Activated T-helper 1 cell treated with anti-CD3 and anti-CD28 coated beads, Interleukin-12 subunit alpha, Interleukin-12 subunit beta, Interleukin-2, Interleukin-4 antibody, amounts not matched to agents 30 ng/mL and 10 ng/mL and 1 ng/mL, durations not matched to agents 14 hours and 24 hours and 36 hours (primary cell): Measurements from ENCODE around the gene ZDHHC12. TPM values are rescaled to one million over a fixed set of nuclear protein-coding genes. Genes with fewer than 3 reads are reported as not detected.

Source experiments
- DNase-seq: peaks from one replicate; pipeline ENCODE4 v3.0.0; 2021; ENCODE audit warnings: low spot score
- H3K27ac Mint-ChIP-seq: one replicate; pipeline ENCODE4 v1.8.0; 2021; ENCODE audit warnings: mild to moderate bottlenecking, mixed read lengths
- H3K27me3 Mint-ChIP-seq: one replicate; pipeline ENCODE4 v1.8.0; 2022; ENCODE audit warnings: mild to moderate bottlenecking, moderate library complexity, mixed read lengths; ENCODE audit not compliant: insufficient read depth
- H3K36me3 Mint-ChIP-seq: one replicate; pipeline ENCODE4 v1.8.0; 2021; ENCODE audit warnings: low read depth, mixed read lengths
- H3K4me1 Mint-ChIP-seq: one replicate; pipeline ENCODE4 v1.8.0; 2021; ENCODE audit warnings: low read depth, mixed read lengths
- H3K4me3 Mint-ChIP-seq: one replicate; pipeline ENCODE4 v1.8.0; 2021; ENCODE audit warnings: mild to moderate bottlenecking, moderate library complexity, mixed read lengths
- H3K9me3 Mint-ChIP-seq: one replicate; pipeline ENCODE4 v1.8.0; 2021; ENCODE audit warnings: mixed read lengths
- intact Hi-C: fragments of 100-400 bp; cut with micrococcal nuclease; formaldehyde crosslinking; loops from one replicate; pipeline ENCODE4 v1.15.1; 2024
- total RNA-seq: library from RNA; stranded (reverse); gene quantifications from 2 replicates; pipeline ENCODE4 v1.2.3, GENCODE V29; 2022

ZDHHC12 gene
- total RNA-seq, 1 donor from 2014 or later = 51.7 TPM

- Mint-ChIP-seq H3K27me3 (no peaks in the 10 kb centered on the region), H3K9me3 (no peaks in the 10 kb centered on the region), H3K36me3 (peaks cover 16% of the 10 kb centered on the region), H3K4me3 (peak overlapping the region; percentile 96), H3K4me1 (peaks cover 48% of the 10 kb centered on the region), H3K27ac (peak overlapping the region; percentile 96)
- peak; percentile 46 for DNase-seq
- intact Hi-C loops = loop anchor here (1.0 to 5.0 kb wide), 5 partner anchors 16 to 396 kb away; partner anchors contain the start of genes DOLK, DOLPP1, NUP188 and ODF2
These were observed 38.1 kb downstream of the ZDHHC12 start for GRCh38 chr9:128685636-128686489.

GRCh38 chr9:128684325-128685199, 39.4 kb downstream of the ZDHHC12 start:
- intact Hi-C loops = loop anchor here (1.0 to 5.0 kb wide), 4 partner anchors 28 to 398 kb away; partner anchors contain the start of genes DOLPP1, DYNC2I2, ODF2 and SPTAN1
- Mint-ChIP-seq H3K27me3 (no peaks in the 10 kb centered on the region), H3K9me3 (no peaks in the 10 kb centered on the region), H3K4me3 (peak overlapping the region; percentile 96), H3K4me1 (peaks cover 48% of the 10 kb centered on the region), H3K36me3 (peaks cover 11% of the 10 kb centered on the region), H3K27ac (peak overlapping the region; percentile 96)
- DNase-seq = peak; percentile 75

- DNase-seq = no peak
- H3K9me3 Mint-ChIP-seq = no peaks in the 10 kb centered on the region
- H3K36me3 Mint-ChIP-seq = peaks cover 11% of the 10 kb centered on the region
- H3K27ac Mint-ChIP-seq = peak overlapping the region; percentile 96
- peaks cover 48% of the 10 kb centered on the region for H3K4me1 Mint-ChIP-seq
- intact Hi-C loops = loop anchor here (1.0 to 2.0 kb wide), 3 partner anchors 28 to 227 kb away; partner anchors contain the start of genes DYNC2I2, ODF2 and SPTAN1
- peak overlapping the region; percentile 96 for H3K4me3 Mint-ChIP-seq
- no peaks in the 10 kb centered on the region for H3K27me3 Mint-ChIP-seq
These were observed 39.9 kb downstream of the ZDHHC12 start for GRCh38 chr9:128684065-128684324.

GRCh38 chr9:128683340-128684064, 40.4 kb downstream of the ZDHHC12 start:
- no peak for DNase-seq
- Mint-ChIP-seq H3K4me3 (peak overlapping the region; percentile 96), H3K4me1 (peaks cover 48% of the 10 kb centered on the region), H3K9me3 (no peaks in the 10 kb centered on the region), H3K27me3 (no peaks in the 10 kb centered on the region), H3K36me3 (peaks cover 11% of the 10 kb centered on the region), H3K27ac (peak overlapping the region; percentile 96)
- intact Hi-C loops = loop anchor here (1.0 to 2.0 kb wide), 3 partner anchors 27 to 227 kb away; partner anchors contain the start of genes DYNC2I2, ODF2 and SPTAN1

GRCh38 chr9:128677794-128678193, 46.1 kb downstream of the ZDHHC12 start:
- no peaks in the 10 kb centered on the region for H3K9me3 Mint-ChIP-seq
- no peak overlapping the region for H3K27ac Mint-ChIP-seq
- DNase-seq = no peak
- no peaks in the 10 kb centered on the region for H3K27me3 Mint-ChIP-seq
- H3K4me3 Mint-ChIP-seq = no peak overlapping the region
- peaks cover 4% of the 10 kb centered on the region for H3K36me3 Mint-ChIP-seq
- intact Hi-C loops = no loop called here
- H3K4me1 Mint-ChIP-seq = no peaks in the 10 kb centered on the region

- H3K27ac Mint-ChIP-seq = no peak overlapping the region
- no peaks in the 10 kb centered on the region for H3K27me3 Mint-ChIP-seq
- intact Hi-C loops = no loop called here
- DNase-seq = no peak
- H3K9me3 Mint-ChIP-seq = no peaks in the 10 kb centered on the region
- no peaks in the 10 kb centered on the region for H3K4me1 Mint-ChIP-seq
- no peaks in the 10 kb centered on the region for H3K36me3 Mint-ChIP-seq
- no peak overlapping the region for H3K4me3 Mint-ChIP-seq
These were observed 48.5 kb downstream of the ZDHHC12 start for GRCh38 chr9:128675382-128675781.

Other genes starting within 250 kb of the ZDHHC12 start
- 51.4 and 52.0 TPM in 2 replicates for gene GLE1, start 219.4 kb downstream of the ZDHHC12 start, total RNA-seq
- gene SPTAN1, start 171.5 kb downstream of the ZDHHC12 start, total RNA-seq = 298 and 304 TPM in 2 replicates
- gene DYNC2I2, start 67.3 kb downstream of the ZDHHC12 start, total RNA-seq = 41.5 and 43.9 TPM in 2 replicates
- 775 and 795 TPM in 2 replicates for gene SET, start 34.9 kb downstream of the ZDHHC12 start, total RNA-seq
- gene PKN3, start 21.6 kb downstream of the ZDHHC12 start, total RNA-seq = 17.7 and 19.3 TPM in 2 replicates
- 21.1 and 21.5 TPM in 2 replicates for gene ZER1, start 47.8 kb upstream of the ZDHHC12 start, total RNA-seq
- 21.2 and 22.3 TPM in 2 replicates for gene TBC1D13, start 63.1 kb upstream of the ZDHHC12 start, total RNA-seq
- gene ENDOG, start 94.4 kb upstream of the ZDHHC12 start, total RNA-seq = 22.1 and 26.2 TPM in 2 replicates
- gene SPOUT1, start 105.7 kb upstream of the ZDHHC12 start, total RNA-seq = 151 and 158 TPM in 2 replicates
- gene KYAT1, start 157.8 kb upstream of the ZDHHC12 start, total RNA-seq = 10.6 and 12.2 TPM in 2 replicates
- gene LRRC8A, start 158.0 kb upstream of the ZDHHC12 start, total RNA-seq = 30.1 and 32.9 TPM in 2 replicates
- gene PHYHD1, start 196.9 kb upstream of the ZDHHC12 start, total RNA-seq = 0.34 and 1.0 TPM in 2 replicates
- 17.7 and 18.1 TPM in 2 replicates for gene DOLK, start 223.5 kb upstream of the ZDHHC12 start, total RNA-seq
- 154 and 158 TPM in 2 replicates for gene NUP188, start 223.6 kb upstream of the ZDHHC12 start, total RNA-seq